Karpas-422 (cell line): ENCODE data around the gene CACNG5. TPM values are rescaled to one million over a fixed set of nuclear protein-coding genes. Genes with fewer than 3 reads are reported as not detected.

Experiments used
- DNase-seq: peaks from one replicate; pipeline ENCODE4 v3.0.0-alpha.2; 2015
- H2AFZ ChIP-seq: fragments of 200-600 bp; sonication (generic); 2 replicates; pipeline ENCODE4 v1.6.1; 2014; ENCODE audit warnings: antibody characterized with exemption, low read length, mixed read lengths
- H3K27ac ChIP-seq: fragments of 200-600 bp; sonication (generic); 2 replicates; pipeline ENCODE4 v1.5.1; 2014; ENCODE audit warnings: mild to moderate bottlenecking, low read length, moderate library complexity
- H3K27me3 ChIP-seq: fragments of 200-600 bp; sonication (generic); 2 replicates; pipeline ENCODE4 v1.6.1; 2014; ENCODE audit warnings: low read length, mixed read lengths
- H3K36me3 ChIP-seq: fragments of 200-600 bp; sonication (generic); 2 replicates; pipeline ENCODE4 v1.6.1; 2014; ENCODE audit warnings: low read length, mixed read lengths; ENCODE audit not compliant: insufficient read depth
- H3K4me1 ChIP-seq: fragments of 200-600 bp; sonication (generic); 2 replicates; pipeline ENCODE4 v1.6.1; 2014; ENCODE audit warnings: mild to moderate bottlenecking, low read length, mixed read lengths
- H3K4me2 ChIP-seq: fragments of 200-600 bp; sonication (generic); 2 replicates; pipeline ENCODE4 v1.6.1; 2014; ENCODE audit warnings: low read length, low read depth, mild to moderate bottlenecking; ENCODE audit not compliant: poor library complexity, severe bottlenecking
- H3K4me3 ChIP-seq: fragments of 200-600 bp; sonication (generic); 2 replicates; pipeline ENCODE4 v1.5.1; 2014; ENCODE audit warnings: mild to moderate bottlenecking, antibody characterized with exemption, low read length, mixed read lengths
- H3K79me2 ChIP-seq: fragments of 200-600 bp; sonication (generic); 2 replicates; pipeline ENCODE4 v1.6.1; 2014; ENCODE audit warnings: mild to moderate bottlenecking, low read length, mixed read lengths
- H3K9ac ChIP-seq: fragments of 200-600 bp; sonication (generic); 2 replicates; pipeline ENCODE4 v1.6.0; 2014; ENCODE audit warnings: low read length
- H3K9me2 ChIP-seq: fragments of 200-600 bp; sonication (generic), shearing (Covaris generic); replicated peaks from 2 replicates; pipeline ENCODE4 v1.6.0; 2014; ENCODE audit warnings: mild to moderate bottlenecking, low read length, moderate library complexity; ENCODE audit not compliant: insufficient read depth
- H3K9me3 ChIP-seq: fragments of 300-700, 200-600 bp; sonication (generic); 2 replicates; pipeline ENCODE4 v1.6.1; 2014; ENCODE audit warnings: low read length, mixed read lengths
- H4K20me1 ChIP-seq: fragments of 200-600 bp; sonication (generic); 2 replicates; pipeline ENCODE4 v1.6.1; 2014; ENCODE audit warnings: mild to moderate bottlenecking, antibody characterized with exemption, low read length, low read depth; ENCODE audit not compliant: insufficient read depth
- total RNA-seq: library from RNA; depleted of rRNA; stranded (reverse); fragments of >200 nt; shearing (Covaris generic); gene quantifications from 2 replicates; pipeline ENCODE4 v1.2.3, GENCODE V29; 2014; ENCODE audit warnings: low replicate concordance

CACNG5 gene
- total RNA-seq, 1 experiment from 2014 or later = not detected

DNA sequence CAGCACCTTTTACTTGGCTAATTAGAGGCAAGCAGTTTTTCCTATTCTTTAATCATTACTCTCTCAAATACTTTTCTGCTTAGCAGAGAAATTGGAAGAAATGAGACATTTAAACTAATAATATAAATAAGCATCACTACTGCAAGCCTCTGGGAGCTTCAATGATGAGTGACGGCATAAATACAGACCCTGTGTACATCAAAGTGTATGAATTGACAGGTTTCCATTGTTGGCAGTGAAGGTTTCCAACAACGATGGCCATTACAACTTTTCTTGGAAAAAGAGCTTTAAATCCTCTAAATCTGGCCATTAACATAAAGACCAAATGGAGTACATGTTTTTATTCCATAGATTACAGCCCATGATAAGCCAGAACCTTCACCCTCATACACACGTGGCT, 39.4 kb upstream of the CACNG5 start:
- no peak for DNase-seq
- no peak overlapping the region for H3K9ac ChIP-seq
- peaks cover 10% of the 10 kb centered on the region for H3K4me1 ChIP-seq
- no peaks in the 10 kb centered on the region for H3K27me3 ChIP-seq
- H3K9me3 ChIP-seq = no peaks in the 10 kb centered on the region; the same call in 1 of the 2 replicates
- no peak overlapping the region for H3K4me2 ChIP-seq
- no peak overlapping the region for H3K4me3 ChIP-seq
- no peaks in the 10 kb centered on the region for H3K9me2 ChIP-seq
- no peaks in the 10 kb centered on the region for H4K20me1 ChIP-seq
- no peak overlapping the region for H2AFZ ChIP-seq
- H3K27ac ChIP-seq = no peak overlapping the region
- no peaks in the 10 kb centered on the region for H3K36me3 ChIP-seq
- H3K79me2 ChIP-seq = no peaks in the 10 kb centered on the region

GRCh38 chr17:66799849-66800537, 34.9 kb upstream of the CACNG5 start:
- no peak overlapping the region for H3K4me2 ChIP-seq
- H3K9me3 ChIP-seq = no peaks in the 10 kb centered on the region; the same call in 1 of the 2 replicates
- no peak overlapping the region for H3K4me3 ChIP-seq
- H3K9me2 ChIP-seq = no peaks in the 10 kb centered on the region
- H3K27me3 ChIP-seq = no peaks in the 10 kb centered on the region
- no peak overlapping the region for H2AFZ ChIP-seq
- H3K4me1 ChIP-seq = no peaks in the 10 kb centered on the region
- H3K9ac ChIP-seq = no peak overlapping the region
- DNase-seq = no peak
- no peak overlapping the region for H3K27ac ChIP-seq
- H4K20me1 ChIP-seq = no peaks in the 10 kb centered on the region
- no peaks in the 10 kb centered on the region for H3K36me3 ChIP-seq
- H3K79me2 ChIP-seq = no peaks in the 10 kb centered on the region

DNA sequence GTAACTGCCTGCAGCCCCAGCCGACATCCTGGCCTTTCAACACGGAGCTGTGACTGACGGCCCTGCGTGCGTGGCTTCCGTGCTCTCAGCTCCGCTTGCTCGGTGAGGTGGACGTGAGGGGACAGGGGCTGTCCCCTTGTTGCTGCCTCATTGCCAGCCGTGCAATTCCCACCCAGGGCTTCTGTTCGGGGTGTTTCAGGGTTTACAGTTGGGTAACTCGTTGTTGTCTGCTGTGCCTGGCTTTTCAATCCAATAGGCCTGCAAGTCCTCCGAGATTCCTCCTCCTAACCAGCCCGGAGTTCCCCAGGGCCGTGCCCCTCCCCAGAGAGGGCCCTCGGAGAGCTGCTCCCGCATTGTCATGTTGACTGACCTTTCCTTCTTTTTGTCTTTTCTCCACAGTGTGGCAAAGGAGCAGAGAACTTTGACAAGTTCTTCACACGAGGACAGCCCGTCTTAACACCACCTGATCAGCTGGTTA, 31.4 kb upstream of the CACNG5 start:
- H3K27me3 ChIP-seq = no peaks in the 10 kb centered on the region
- H3K9me3 ChIP-seq = no peaks in the 10 kb centered on the region
- no peaks in the 10 kb centered on the region for H3K36me3 ChIP-seq
- no peaks in the 10 kb centered on the region for H3K4me1 ChIP-seq
- no peak overlapping the region for H2AFZ ChIP-seq
- no peak overlapping the region for H3K4me3 ChIP-seq
- H3K4me2 ChIP-seq = no peak overlapping the region
- H4K20me1 ChIP-seq = no peaks in the 10 kb centered on the region
- no peaks in the 10 kb centered on the region for H3K79me2 ChIP-seq
- DNase-seq = no peak
- no peak overlapping the region for H3K27ac ChIP-seq
- H3K9me2 ChIP-seq = no peaks in the 10 kb centered on the region
- H3K9ac ChIP-seq = no peak overlapping the region

DNA sequence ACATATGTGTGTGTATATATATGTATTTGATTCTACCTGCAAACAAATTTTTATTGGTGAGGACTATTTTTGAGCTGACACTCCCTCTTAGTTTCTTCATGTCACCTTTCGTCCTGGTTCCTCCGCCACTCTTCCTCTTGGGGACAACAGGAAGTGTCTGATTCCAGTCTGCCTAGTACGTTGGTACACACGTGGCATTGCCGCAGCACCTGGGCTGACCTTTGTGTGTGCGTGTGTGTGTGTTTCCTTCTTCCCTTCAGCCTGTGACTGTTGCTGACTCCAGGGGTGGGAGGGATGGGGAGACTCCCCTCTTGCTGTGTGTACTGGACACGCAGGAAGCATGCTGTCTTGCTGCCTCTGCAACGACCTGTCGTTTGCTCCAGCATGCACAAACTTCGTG, 29.4 kb upstream of the CACNG5 start:
- Histone ChIP-seq H3K27me3 (no peaks in the 10 kb centered on the region), H3K9ac (no peak overlapping the region), H3K4me2 (no peak overlapping the region)

DNA sequence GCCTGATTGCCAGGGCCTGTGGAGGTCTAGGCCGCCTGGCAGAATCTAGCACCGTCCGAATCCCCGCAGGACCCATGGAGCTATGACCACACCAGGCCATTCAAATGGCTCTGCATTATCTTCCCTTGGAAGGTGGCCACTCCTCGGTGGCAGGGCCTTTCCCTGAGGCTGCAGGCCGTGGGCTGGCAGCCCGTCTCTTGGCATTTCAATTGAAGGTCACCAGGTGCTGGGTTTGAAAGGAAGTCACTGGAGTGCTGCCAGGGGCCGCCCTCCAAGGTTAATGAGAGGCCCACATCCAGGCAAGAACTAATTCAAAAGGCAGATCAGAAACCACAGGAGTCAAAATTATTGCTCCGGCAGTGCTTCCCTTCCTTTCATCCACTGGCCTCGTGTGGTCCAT, 27.7 kb upstream of the CACNG5 start:
- H3K27me3 ChIP-seq = no peaks in the 10 kb centered on the region
- no peaks in the 10 kb centered on the region for H3K9me3 ChIP-seq
- 0 out of 2 replicates have a peak, but pooled peaks cover 2% of the 10 kb centered on the region for H3K4me1 ChIP-seq
- no peak overlapping the region for H2AFZ ChIP-seq
- no peak overlapping the region for H3K4me3 ChIP-seq
- H4K20me1 ChIP-seq = no peaks in the 10 kb centered on the region
- no peak overlapping the region for H3K9ac ChIP-seq
- H3K79me2 ChIP-seq = no peaks in the 10 kb centered on the region
- no peak overlapping the region for H3K4me2 ChIP-seq
- H3K36me3 ChIP-seq = no peaks in the 10 kb centered on the region
- no peak for DNase-seq
- H3K27ac ChIP-seq = no peak overlapping the region
- no peaks in the 10 kb centered on the region for H3K9me2 ChIP-seq

More for the DNA sequence above, 29.4 kb upstream of the CACNG5 start:
- Histone ChIP-seq H3K36me3 (no peaks in the 10 kb centered on the region), H3K4me1 (0 out of 2 replicates have a peak, but pooled peaks cover 2% of the 10 kb centered on the region), H3K4me3 (no peak overlapping the region), H2AFZ (no peak overlapping the region), H3K79me2 (no peaks in the 10 kb centered on the region), H3K9me2 (no peaks in the 10 kb centered on the region), H3K27ac (no peak overlapping the region), H3K9me3 (no peaks in the 10 kb centered on the region), H4K20me1 (no peaks in the 10 kb centered on the region)
- no peak for DNase-seq

- H3K9me3 ChIP-seq = no peaks in the 10 kb centered on the region
- no peaks in the 10 kb centered on the region for H3K27me3 ChIP-seq
- H3K4me2 ChIP-seq = no peak overlapping the region
- no peaks in the 10 kb centered on the region for H3K9me2 ChIP-seq
- no peak overlapping the region for H3K9ac ChIP-seq
- no peaks in the 10 kb centered on the region for H4K20me1 ChIP-seq
- DNase-seq = no peak
- H3K4me3 ChIP-seq = no peak overlapping the region
- H3K27ac ChIP-seq = no peak overlapping the region
- 0 out of 2 replicates have a peak, but pooled peaks cover 2% of the 10 kb centered on the region for H3K4me1 ChIP-seq
- no peak overlapping the region for H2AFZ ChIP-seq
- H3K36me3 ChIP-seq = no peaks in the 10 kb centered on the region
- H3K79me2 ChIP-seq = no peaks in the 10 kb centered on the region
Observed at GRCh38 chr17:66809408-66809807, 25.5 kb upstream of the CACNG5 start.

DNA sequence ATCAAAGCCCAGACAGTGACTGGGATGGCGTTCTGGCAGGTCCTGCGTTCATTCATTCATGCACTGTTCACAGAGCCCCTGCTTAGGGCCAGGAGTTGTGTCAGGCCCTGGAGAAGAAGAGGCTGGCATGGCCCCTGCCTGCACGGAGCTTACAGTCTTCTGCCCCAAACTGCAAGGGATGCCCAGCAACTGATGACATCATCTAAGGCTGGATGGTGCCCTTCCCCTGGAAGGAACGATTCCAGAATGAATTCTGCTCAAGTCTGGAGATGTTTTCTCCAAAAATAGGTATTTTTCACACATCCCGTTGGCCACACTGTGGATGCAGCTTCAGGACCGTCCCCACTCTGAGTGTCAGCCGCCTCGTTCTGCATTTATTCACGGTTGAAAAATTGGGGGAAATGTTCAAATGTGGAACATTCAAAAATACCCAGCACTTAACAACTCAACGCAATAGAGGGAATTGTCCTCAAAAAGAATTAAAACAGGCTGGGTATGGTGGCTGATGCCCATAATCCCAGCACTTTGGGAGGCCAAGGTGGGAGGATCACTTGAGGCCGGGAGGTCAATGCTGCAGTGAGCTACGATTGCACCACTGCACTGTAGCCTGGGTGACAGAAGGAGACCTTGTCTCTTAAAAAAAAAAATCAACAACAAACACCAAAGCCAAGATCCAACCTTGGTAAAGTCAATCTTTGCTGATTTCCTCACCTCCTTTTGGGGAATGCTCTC, 23.8 kb upstream of the CACNG5 start:
- Histone ChIP-seq H3K36me3 (no peaks in the 10 kb centered on the region), H3K27me3 (no peaks in the 10 kb centered on the region), H3K79me2 (no peaks in the 10 kb centered on the region), H3K4me1 (0 out of 2 replicates have a peak, but pooled peaks cover 2% of the 10 kb centered on the region), H3K9me2 (no peaks in the 10 kb centered on the region), H3K4me2 (no peak overlapping the region), H2AFZ (no peak overlapping the region), H3K9ac (no peak overlapping the region), H3K27ac (no peak overlapping the region), H3K4me3 (no peak overlapping the region), H3K9me3 (no peaks in the 10 kb centered on the region), H4K20me1 (no peaks in the 10 kb centered on the region)
- DNase-seq = no peak

DNA sequence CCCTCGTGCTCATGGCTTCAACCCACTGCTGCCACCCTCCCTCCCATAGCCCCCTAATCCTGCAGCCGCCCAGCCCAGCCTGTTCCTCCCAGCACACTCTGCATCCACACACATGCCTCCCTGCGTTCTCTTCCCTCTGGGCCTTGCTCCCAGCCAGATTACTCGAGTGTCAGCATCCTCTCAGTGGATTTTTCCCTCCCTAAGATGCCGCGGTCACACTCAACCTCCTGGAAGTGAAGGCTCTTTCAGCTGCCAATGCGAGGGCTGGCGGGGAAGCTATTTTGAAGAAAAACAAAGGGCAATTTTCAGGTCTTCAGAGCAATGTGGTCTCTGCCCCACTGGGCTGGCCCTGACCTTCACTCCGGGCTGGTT, 23.2 kb upstream of the CACNG5 start:
- no peak overlapping the region for H3K9ac ChIP-seq
- 0 out of 2 replicates have a peak, but pooled peaks cover 2% of the 10 kb centered on the region for H3K4me1 ChIP-seq
- H3K9me3 ChIP-seq = no peaks in the 10 kb centered on the region
- H3K79me2 ChIP-seq = no peaks in the 10 kb centered on the region
- no peaks in the 10 kb centered on the region for H4K20me1 ChIP-seq
- no peaks in the 10 kb centered on the region for H3K9me2 ChIP-seq
- no peak overlapping the region for H3K4me3 ChIP-seq
- H3K27me3 ChIP-seq = no peaks in the 10 kb centered on the region
- no peak for DNase-seq
- no peak overlapping the region for H3K4me2 ChIP-seq
- H3K36me3 ChIP-seq = no peaks in the 10 kb centered on the region
- H3K27ac ChIP-seq = no peak overlapping the region
- no peak overlapping the region for H2AFZ ChIP-seq
